ENCODE results near the gene BLCAP.
"Not testable (repeated sequence)": the region's sequence is repeated elsewhere in the genome, so short reads cannot be mapped to it uniquely, and the experiment has no call there.

DNA sequence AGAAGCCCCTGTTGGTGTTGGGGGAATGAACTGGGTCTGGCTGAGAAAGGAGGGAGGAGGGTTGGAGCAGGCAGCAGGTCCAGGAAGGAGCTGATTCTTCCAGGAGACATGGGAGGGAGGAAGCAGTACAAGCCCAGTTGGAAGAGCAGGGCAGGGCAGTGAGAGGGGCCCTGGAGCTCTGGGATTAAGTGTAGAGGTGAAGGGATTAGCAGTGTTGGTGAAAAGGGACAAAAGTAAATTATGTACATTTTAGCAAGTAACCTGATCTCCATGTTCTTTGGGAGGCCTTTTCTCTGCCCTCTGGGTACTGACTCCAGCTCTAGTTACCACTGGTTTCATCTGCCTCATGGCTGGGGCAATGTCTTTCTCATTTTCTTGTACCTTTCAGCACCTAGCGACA is 41.5 kb downstream of the BLCAP start:
- TF ChIP-seq POLR2A (IDR thresholded peaks at IDR 0.05), result not testable (repeated sequence)
- TF ChIP-seq, protein P1, sequence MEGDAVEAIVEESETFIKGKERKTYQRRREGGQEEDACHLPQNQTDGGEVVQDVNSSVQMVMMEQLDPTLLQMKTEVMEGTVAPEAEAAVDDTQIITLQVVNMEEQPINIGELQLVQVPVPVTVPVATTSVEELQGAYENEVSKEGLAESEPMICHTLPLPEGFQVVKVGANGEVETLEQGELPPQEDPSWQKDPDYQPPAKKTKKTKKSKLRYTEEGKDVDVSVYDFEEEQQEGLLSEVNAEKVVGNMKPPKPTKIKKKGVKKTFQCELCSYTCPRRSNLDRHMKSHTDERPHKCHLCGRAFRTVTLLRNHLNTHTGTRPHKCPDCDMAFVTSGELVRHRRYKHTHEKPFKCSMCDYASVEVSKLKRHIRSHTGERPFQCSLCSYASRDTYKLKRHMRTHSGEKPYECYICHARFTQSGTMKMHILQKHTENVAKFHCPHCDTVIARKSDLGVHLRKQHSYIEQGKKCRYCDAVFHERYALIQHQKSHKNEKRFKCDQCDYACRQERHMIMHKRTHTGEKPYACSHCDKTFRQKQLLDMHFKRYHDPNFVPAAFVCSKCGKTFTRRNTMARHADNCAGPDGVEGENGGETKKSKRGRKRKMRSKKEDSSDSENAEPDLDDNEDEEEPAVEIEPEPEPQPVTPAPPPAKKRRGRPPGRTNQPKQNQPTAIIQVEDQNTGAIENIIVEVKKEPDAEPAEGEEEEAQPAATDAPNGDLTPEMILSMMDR (IDR thresholded peaks at IDR 0.05), result not testable (repeated sequence)

Data from lower leg skin (tissue), 3 donors.